Psoas muscle (tissue), 8 donors: Measurements from ENCODE around the gene FLYWCH1. TPM values are rescaled to one million over a fixed set of nuclear protein-coding genes. Genes with fewer than 3 reads are reported as not detected.

Experiments
- ATAC-seq, 4 donors: fragments of 200-7000 bp; cut with Tn5 transposase; one replicate each; pipeline ENCODE4 v1.9.1; 2020; ENCODE audit warnings: moderate library complexity in 3 of 4, mild to moderate bottlenecking in 2 of 4
- DNase-seq, 2 donors: peaks; one replicate each; pipeline ENCODE4 v3.0.0-alpha.2; 2020
- H3K27ac ChIP-seq: fragments of 200-600 bp; one replicate; pipeline ENCODE4 v1.8.0; 2022
- H3K27me3 ChIP-seq, 3 donors: fragments of 200-600 bp in 1 of 3; one replicate each; pipeline versions ENCODE4 v1.6.1 to v1.8.0; 2013 to 2022; ENCODE audit warnings: low read length in 2 of 3, mild to moderate bottlenecking in 2 of 3, moderate library complexity in 1 of 3; ENCODE audit not compliant: insufficient read depth in 3 of 3
- H3K36me3 ChIP-seq, 2 donors: fragments of 200-600 bp in 1 of 2; one replicate each; pipeline versions ENCODE4 v1.6.1 to v1.8.0; 2013 to 2022; ENCODE audit warnings: low read depth in 1 of 2, mild to moderate bottlenecking in 1 of 2, moderate library complexity in 1 of 2; ENCODE audit not compliant: insufficient read depth in 1 of 2
- H3K4me1 ChIP-seq: fragments of 200-600 bp; one replicate; pipeline ENCODE4 v1.8.0; 2022
- H3K4me3 ChIP-seq: fragments of 200-600 bp; one replicate; pipeline ENCODE4 v1.8.0; 2022; ENCODE audit warnings: mild to moderate bottlenecking
- H3K9me3 ChIP-seq: fragments of 200-600 bp; one replicate; pipeline ENCODE4 v1.8.0; 2022
- WGBS, 3 donors: extraction: QIAGEN DNeasy Blood & Tissue Kit; methylation state at CpG; one replicate each; pipeline versions ENCODE4 v1.1.6 to v1.1.7; 2013; 5-methylcytosine and 5-hydroxymethylcytosine counted together
- intact Hi-C, 2 donors: fragments of 100-400 bp; cut with DNase I; formaldehyde crosslinking; loops; one replicate each; pipeline versions ENCODE4 v1.11.0 to v1.14.2; 2022
- polyA plus RNA-seq, 3 donors: library from polyadenylated mRNA; stranded (reverse); fragments of 200-250 nt; gene quantifications; one replicate each; pipeline ENCODE4 v1.2.3, GENCODE V29; 2013
- total RNA-seq, 4 donors: library from RNA; stranded (reverse); fragmentation: NEBNext Ultra II Directional in 2 of 4; extraction: Animal tissue kit (Norgen Biotek cat#: 25700) in 2 of 4; gene quantifications; one replicate each; pipeline versions ENCODE4 v1.2.1 to v1.2.4, GENCODE V29; 2021 to 2023
- TF ChIP-seq, protein P1 (sequence below): fragments of 200-600 bp; IDR thresholded peaks from one replicate; pipeline ENCODE4 v1.8.0; 2022; ENCODE audit warnings: antibody characterized with exemption
- donor health status: healthy with polysubstance abuse.
- donor health status: DM: no; HTN: no; CAD: no; lungs with moderate emphysema.
- donor health status: Bipolar disorder and iron deficiency.
- donor health status: healthy.
- donor health status: DM: yes; HTN: yes; CAD: no.
- donor health status: DM: no; HTN: no; CAD: no.
- donor health status: DM: no; HTN: no; CAD: no.
- donor health status: DM: yes; HTN: yes; CAD: no.

FLYWCH1 gene
- total and polyA plus RNA-seq, 7 donors, result 21.2 to 65.2 (median 38.2) TPM

DNA sequence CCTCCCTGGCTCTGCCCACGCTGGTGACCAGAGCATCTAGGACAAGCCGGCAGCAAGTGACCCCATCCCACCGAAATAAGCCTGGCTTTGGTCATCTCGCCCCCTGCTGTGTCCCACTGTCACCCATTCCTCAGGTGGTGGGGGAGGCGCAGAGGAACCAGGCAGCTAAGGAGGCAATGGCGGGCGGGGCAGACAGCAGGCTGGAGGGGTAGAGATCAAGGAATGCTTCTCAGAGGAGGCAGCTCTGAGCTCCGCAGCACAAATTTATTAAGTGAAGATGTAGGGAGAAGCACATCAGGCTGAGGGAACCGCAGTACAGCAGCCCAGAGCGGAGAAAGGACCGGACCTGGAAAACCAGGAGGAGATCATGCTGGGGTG, 44.8 kb downstream of the FLYWCH1 start:
- H3K4me3 ChIP-seq, result no peak overlapping the region

DNA sequence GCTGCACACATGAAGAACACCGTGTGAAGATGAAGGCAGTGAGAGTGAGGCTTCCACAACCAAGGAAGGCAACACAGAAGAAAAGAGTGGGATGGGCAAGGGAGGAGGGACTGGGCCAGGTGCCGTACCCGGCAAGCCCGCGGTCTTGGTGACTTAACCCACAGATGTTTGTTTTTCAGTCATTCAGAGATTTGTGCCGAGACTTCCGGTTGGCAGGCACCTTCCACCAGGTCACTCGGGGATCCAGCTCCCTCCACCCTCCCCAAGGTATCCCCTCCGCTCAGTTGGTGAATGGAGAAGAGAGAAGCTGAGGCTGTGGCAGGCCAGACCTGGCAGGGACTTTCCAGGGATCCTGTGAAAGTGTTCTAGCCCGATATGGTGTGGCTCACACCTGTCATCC, 47.5 kb downstream of the FLYWCH1 start:
- Histone ChIP-seq H3K36me3 (no peaks in the 10 kb centered on the region), H3K4me3 (no peak overlapping the region), H3K27ac (no peak overlapping the region), H3K9me3 (no peaks in the 10 kb centered on the region), H3K4me1 (peaks cover 14% of the 10 kb centered on the region), H3K27me3 (peaks cover 0 to 67% (median 23%) of the 10 kb centered on the region in 3 donors)
- TF ChIP-seq, protein P1, sequence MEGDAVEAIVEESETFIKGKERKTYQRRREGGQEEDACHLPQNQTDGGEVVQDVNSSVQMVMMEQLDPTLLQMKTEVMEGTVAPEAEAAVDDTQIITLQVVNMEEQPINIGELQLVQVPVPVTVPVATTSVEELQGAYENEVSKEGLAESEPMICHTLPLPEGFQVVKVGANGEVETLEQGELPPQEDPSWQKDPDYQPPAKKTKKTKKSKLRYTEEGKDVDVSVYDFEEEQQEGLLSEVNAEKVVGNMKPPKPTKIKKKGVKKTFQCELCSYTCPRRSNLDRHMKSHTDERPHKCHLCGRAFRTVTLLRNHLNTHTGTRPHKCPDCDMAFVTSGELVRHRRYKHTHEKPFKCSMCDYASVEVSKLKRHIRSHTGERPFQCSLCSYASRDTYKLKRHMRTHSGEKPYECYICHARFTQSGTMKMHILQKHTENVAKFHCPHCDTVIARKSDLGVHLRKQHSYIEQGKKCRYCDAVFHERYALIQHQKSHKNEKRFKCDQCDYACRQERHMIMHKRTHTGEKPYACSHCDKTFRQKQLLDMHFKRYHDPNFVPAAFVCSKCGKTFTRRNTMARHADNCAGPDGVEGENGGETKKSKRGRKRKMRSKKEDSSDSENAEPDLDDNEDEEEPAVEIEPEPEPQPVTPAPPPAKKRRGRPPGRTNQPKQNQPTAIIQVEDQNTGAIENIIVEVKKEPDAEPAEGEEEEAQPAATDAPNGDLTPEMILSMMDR, result no peak
- intact Hi-C loops, result no loop called here
- DNase-seq (peak in 1 of 2 donors; percentile 37), ATAC-seq (no peak)
- 38 to 47% (median 46%) methylated on average over 10 of the region's 10 CpGs for WGBS, 3 donors

More for the DNA sequence above, 44.8 kb downstream of the FLYWCH1 start:
- H3K27ac ChIP-seq, result no peak overlapping the region
- peaks cover 0 to 41% (median 6%) of the 10 kb centered on the region in 3 donors for H3K27me3 ChIP-seq
- TF ChIP-seq, protein P1, result no peak
- H3K9me3 ChIP-seq, result no peaks in the 10 kb centered on the region
- H3K4me1 ChIP-seq, result no peaks in the 10 kb centered on the region
- H3K36me3 ChIP-seq, result no peaks in the 10 kb centered on the region
- intact Hi-C loops, result no loop called here
- no peak for ATAC-seq
- DNase-seq, result no peak
- WGBS, 3 donors, result 81 to 83% (median 83%) methylated on average over 9 to 11 of the region's 11 CpGs

DNA sequence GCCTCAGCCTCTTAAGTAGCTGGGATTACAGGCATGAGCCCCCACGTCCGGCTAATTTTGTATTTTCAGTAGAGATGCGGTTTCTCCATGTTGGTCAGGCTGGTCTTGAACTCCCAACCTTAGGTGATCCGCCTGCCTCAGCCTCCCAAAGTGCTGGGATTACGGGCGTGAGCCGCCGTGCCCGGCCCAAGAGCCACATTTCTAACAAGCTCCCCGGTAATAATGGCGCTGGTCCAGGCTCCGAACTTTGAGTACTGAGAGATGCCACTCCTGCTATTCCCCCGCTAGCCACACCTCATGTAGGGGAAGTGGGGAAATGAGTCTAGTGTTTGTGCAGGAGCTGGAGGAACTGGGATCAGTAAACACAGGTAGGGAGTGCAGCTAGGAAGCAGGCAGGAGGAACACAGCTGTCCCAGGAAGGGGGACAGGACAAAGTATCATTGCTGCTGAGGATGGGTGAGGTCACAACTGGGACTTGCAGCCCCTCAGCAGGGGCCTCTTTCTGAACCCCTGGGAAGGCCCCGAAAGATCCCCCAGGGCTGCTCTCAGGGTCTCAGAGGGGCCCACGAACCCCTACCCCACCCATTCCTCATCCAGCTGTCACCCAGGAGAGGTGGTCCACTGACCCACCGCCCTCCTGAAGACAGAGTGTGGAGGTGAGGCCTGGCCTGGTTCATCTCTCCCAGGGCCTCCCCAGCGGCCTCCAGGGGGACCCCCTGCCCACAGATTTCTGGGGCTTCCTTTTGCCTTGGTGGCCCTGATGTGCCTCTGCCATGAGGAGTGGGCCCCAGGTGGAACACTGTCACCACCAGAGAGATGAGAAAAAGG, 48.7 kb downstream of the FLYWCH1 start:
- ATAC-seq, result no peak
- Histone ChIP-seq H3K9me3 (no peaks in the 10 kb centered on the region), H3K36me3 (no peaks in the 10 kb centered on the region), H3K27me3 (peaks cover 0 to 76% (median 26%) of the 10 kb centered on the region in 3 donors), H3K4me3 (no peak overlapping the region), H3K27ac (no peak overlapping the region), H3K4me1 (peaks cover 22% of the 10 kb centered on the region)
- 69 to 70% (median 70%) methylated on average over 15 to 17 of the region's 17 CpGs for WGBS, 3 donors
- TF ChIP-seq, protein P1, result no peak
- DNase-seq, result peak in 1 of 2 donors; percentile 32
- intact Hi-C loops, result no loop called here

DNA sequence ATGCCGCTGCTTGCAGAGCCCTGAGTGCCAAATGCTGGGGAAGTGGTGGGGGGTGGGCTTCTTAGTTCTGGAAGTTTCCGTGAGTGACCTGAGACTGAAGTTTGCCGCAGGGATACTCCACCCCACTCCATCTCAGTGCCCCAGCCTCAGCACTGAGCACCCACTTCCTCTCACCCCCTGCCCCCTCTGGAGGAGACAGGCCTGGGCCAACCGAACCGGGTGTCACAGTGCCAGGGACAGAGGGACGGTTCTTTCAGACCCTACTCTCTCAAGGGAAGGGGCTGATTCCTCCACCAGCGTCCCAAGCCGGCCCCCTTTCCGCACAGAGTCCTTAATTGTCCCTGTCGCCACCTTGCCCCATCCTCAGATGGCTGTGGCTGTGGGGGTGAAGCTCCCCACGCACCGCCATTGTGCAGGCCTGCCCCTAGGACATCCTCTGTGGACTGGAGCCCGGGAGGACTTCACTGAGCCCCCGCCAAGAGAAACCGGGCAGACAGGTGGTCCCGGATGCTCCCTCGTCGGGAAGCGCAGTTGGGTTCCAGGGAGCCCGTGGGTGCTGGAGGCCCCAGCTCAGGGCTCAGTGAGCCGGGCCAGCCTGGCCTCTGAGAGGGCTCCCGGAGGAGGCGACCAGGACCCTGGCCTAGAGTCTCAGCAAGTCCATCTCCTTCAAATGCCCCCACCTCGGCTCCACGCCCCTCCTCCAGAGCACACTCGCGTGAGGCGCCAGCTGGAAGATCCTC, 50.8 kb downstream of the FLYWCH1 start:
- TF ChIP-seq, protein P1, result no peak
- intact Hi-C loops, result no loop called here
- peak overlapping the region; percentile 53 for H3K4me3 ChIP-seq
- peaks cover 22% of the 10 kb centered on the region for H3K4me1 ChIP-seq
- H3K9me3 ChIP-seq, result no peaks in the 10 kb centered on the region
- H3K27me3 ChIP-seq, result peaks cover 0 to 80% (median 36%) of the 10 kb centered on the region in 3 donors
- no peak overlapping the region for H3K27ac ChIP-seq
- no peaks in the 10 kb centered on the region for H3K36me3 ChIP-seq
- no peak for ATAC-seq
- 19 to 25% (median 19%) methylated on average over 26 to 28 of the region's 28 CpGs for WGBS, 3 donors
- peak in 1 of 2 donors; percentile 53 for DNase-seq
